Stimulated activated CD8-positive, alpha-beta memory T cell treated with anti-CD3 and anti-CD28 coated beads, Interleukin-12 subunit alpha, Interleukin-12 subunit beta, amount 100 ng/mL, for 4 hours (primary cell): ENCODE data around the gene PDSS2.
"Not testable (repeated sequence)": the region's sequence is repeated elsewhere in the genome, so short reads cannot be mapped to it uniquely, and the experiment has no call there.

Experiments
- DNase-seq: peaks from one replicate; pipeline ENCODE4 v3.0.0-alpha.2; 2020; ENCODE audit warnings: low read depth

PDSS2 gene

GRCh38 chr6:107319906-107320530 is 139.3 kb downstream of the PDSS2 start:
- DNase-seq: no peak

- DNase-seq: no peak
These were observed 141.1 kb downstream of the PDSS2 start for GRCh38 chr6:107318100-107318736.

- DNase-seq: no peak
These were observed 144.2 kb downstream of the PDSS2 start for GRCh38 chr6:107315114-107315513.

- DNase-seq: no peak
These were observed 144.8 kb downstream of the PDSS2 start for GRCh38 chr6:107314531-107314939.

- DNase-seq: no peak
These were observed 145.6 kb downstream of the PDSS2 start for GRCh38 chr6:107313776-107314175.

GRCh38 chr6:107310362-107310761 is 149.0 kb downstream of the PDSS2 start:
- DNase-seq: no peak

GRCh38 chr6:107308677-107309076 is 150.7 kb downstream of the PDSS2 start:
- DNase-seq: no peak

- DNase-seq: not testable (repeated sequence)
These were observed 153.4 kb downstream of the PDSS2 start for GRCh38 chr6:107305994-107306393.

GRCh38 chr6:107305391-107305790 is 154.0 kb downstream of the PDSS2 start:
- DNase-seq: no peak

- DNase-seq: no peak
These were observed 154.8 kb downstream of the PDSS2 start for GRCh38 chr6:107304421-107305025.

- no peak for DNase-seq
These were observed 166.0 kb downstream of the PDSS2 start for GRCh38 chr6:107293350-107293749.

- DNase-seq: no peak
These were observed 166.6 kb downstream of the PDSS2 start for GRCh38 chr6:107292715-107293271.

- no peak for DNase-seq
These were observed 168.9 kb downstream of the PDSS2 start for GRCh38 chr6:107290491-107290890.

- not testable (repeated sequence) for DNase-seq
These were observed 170.1 kb downstream of the PDSS2 start for GRCh38 chr6:107289258-107289657.

GRCh38 chr6:107285683-107286082 is 173.7 kb downstream of the PDSS2 start:
- DNase-seq: not testable (repeated sequence)

- no peak for DNase-seq
These were observed 174.6 kb downstream of the PDSS2 start for GRCh38 chr6:107284805-107285204.

GRCh38 chr6:107280791-107281190 is 178.6 kb downstream of the PDSS2 start:
- DNase-seq: no peak

GRCh38 chr6:107280001-107280400 is 179.4 kb downstream of the PDSS2 start:
- not testable (repeated sequence) for DNase-seq

GRCh38 chr6:107275330-107275865 is 184.0 kb downstream of the PDSS2 start:
- no peak for DNase-seq

- no peak for DNase-seq
These were observed 185.1 kb downstream of the PDSS2 start for GRCh38 chr6:107274288-107274687.

- no peak for DNase-seq
These were observed 187.1 kb downstream of the PDSS2 start for GRCh38 chr6:107272246-107272645.

GRCh38 chr6:107271208-107271790 is 188.1 kb downstream of the PDSS2 start:
- DNase-seq: no peak
